NCI-H345 treated with DMSO at 0.1 percent for 48 hours (cell line): ENCODE data around the gene EPB41L2.
"Not testable (repeated sequence)": the region's sequence is repeated elsewhere in the genome, so short reads cannot be mapped to it uniquely, and the experiment has no call there.

ENCODE experiments used
- DNase-seq: peaks from one replicate; lab custom pipeline; 2025; ENCODE audit not compliant: unreplicated experiment; lab: John Stamatoyannopoulos, UW

The EPB41L2 gene

GRCh38 chr6:131037194-131037897 lies 25.7 kb downstream of the EPB41L2 start:
- DNase-seq, result no peak

- DNase-seq, result no peak
Observed at GRCh38 chr6:131036601-131037000, 26.4 kb downstream of the EPB41L2 start.

- no peak for DNase-seq
Observed at GRCh38 chr6:131036143-131036542, 26.9 kb downstream of the EPB41L2 start.

- DNase-seq, result no peak
Observed at GRCh38 chr6:131035582-131035981, 27.5 kb downstream of the EPB41L2 start.

- no peak for DNase-seq
Observed at GRCh38 chr6:131033631-131034030, 29.4 kb downstream of the EPB41L2 start.

DNA sequence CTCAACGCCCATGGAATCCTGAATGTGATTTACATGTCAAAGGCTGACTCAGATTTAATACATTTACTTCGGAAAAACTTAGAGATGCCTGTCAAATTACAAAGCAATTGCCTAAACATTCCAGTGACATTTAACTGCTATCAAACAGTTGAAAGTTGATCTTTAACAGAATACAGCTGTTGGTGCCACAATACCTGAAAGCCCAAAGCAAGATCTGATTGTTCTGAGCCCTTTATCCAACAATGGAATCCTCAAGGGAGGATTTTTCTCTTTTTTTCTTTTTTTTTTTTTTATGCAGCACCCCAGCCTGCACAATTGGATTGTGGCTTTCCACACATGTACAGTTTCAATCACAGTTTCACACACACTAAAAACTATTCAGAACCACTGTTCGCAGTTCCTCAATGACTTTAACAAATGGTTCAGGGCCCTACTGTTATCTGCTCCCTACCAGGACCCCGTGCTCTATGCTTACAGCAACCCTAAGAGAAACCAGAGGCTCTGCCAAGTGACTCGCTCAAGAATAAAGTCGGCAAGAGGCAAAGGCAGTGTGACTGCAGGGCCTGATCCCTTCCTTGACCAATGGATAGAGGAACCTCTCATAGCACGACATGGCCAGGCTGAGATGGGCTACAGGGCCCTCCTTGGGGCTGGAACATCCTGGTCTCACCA lies 33.3 kb downstream of the EPB41L2 start:
- no peak for DNase-seq

- DNase-seq, result no peak
Observed at GRCh38 chr6:131027326-131027725, 35.7 kb downstream of the EPB41L2 start.

GRCh38 chr6:131026243-131026642 lies 36.8 kb downstream of the EPB41L2 start:
- no peak for DNase-seq

- no peak for DNase-seq
Observed at GRCh38 chr6:131024565-131024964, 38.5 kb downstream of the EPB41L2 start.

- no peak for DNase-seq
Observed at GRCh38 chr6:131023834-131024504, 39.1 kb downstream of the EPB41L2 start.

DNA sequence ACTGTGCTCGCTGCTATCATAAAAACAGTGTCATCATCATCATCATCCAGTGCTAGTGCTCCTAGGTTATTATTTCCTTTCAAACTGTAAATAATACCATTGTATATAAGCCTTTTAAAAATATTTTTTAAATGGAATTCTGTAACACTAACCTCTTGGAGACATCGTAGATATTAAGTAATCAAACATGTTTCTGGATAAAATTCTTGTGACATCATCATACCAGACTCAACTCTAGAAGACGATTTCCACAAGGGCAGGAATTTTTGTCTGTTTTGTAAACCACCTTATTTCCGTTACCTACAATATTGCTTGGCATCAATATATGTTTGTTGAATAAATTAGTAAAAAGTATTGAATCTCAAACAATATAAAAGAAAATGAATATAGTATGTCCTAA lies 40.4 kb downstream of the EPB41L2 start:
- DNase-seq, result no peak

GRCh38 chr6:131017962-131018361 lies 45.1 kb downstream of the EPB41L2 start:
- no peak for DNase-seq

DNA sequence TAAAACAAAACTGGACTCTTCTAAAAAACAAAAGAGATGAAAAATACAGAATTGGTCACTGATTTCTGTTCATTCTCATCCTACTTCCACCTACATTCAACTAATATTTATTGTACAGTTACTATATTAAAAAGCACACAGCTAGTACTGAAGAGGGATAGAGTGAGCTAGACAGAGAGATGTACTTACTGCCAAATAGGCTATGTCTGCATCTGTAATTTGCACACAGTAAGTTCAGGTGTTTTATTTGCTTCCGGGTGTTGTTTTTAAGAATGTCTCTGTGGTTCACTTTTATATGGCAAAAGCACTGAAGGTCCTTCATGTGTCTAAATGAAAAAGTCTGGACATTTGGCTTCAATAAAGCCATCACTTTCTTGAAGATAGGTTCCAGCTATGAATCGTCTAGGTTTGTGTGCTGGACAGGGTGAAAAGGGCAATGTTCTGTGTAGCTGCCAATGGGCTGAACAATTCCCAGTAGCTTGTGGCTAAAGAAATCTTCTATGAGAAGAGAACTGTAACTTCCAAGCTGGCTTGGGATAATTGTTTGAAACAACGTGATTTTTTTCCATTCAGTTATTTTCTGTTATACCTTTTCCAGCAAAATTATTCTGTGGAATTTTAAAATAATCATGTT lies 47.3 kb downstream of the EPB41L2 start:
- no peak for DNase-seq

DNA sequence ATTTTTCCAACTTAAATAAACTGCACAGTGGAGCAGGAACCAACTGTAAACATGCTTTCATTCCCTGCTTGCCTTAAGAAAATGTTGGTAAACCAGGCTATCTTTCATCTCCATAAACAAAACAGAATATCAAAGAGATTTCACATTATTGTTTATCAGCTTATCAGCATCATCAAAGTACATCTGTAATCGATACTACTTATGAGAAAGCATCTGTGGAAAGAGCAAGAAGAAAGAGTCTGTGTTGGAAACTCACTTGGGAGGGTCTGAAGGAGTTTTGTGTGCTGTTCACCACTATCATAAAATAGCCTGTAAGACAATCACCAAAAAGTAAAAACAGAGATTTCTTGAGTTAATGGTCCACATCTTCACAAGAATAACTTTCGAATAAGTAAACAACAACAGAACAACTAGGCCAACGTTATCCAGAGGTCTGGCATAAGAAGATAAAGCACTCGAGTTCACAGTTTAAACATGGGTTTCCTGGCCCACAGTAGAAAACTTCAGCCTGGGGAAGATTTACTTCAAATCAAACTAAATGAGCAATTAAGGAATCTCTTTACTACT lies 47.9 kb downstream of the EPB41L2 start:
- DNase-seq, result no peak

DNA sequence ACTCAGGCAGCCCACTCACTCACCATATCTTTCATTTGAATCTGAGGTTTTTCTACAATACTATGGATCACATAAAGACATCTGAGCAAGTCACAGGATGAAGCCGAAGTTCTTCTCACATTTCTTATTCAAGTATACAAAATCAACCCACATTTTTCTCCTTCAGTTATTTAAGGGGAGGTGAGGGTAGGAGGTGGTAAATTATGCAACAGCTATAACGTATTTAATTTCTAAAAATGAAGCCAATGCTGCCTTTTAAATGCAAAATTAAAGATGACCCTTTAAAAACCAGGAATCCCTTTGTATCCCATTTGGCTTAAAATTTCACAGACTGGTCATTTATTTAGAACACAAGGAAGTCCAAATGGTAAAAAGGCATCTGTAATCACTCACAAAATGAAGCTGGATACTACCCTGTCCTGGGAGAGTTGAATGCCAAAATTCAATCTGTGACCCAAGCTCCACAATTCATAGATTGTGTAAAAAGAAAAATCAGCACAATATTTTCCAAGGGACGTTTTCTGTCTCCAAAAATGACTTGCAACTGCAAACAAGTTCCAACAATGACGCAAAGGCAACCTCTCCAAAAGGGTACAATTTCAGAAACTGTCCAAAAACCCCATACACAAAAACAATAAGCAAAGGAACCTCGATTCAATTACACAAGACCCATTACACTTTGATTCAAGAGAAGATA lies 48.8 kb downstream of the EPB41L2 start:
- no peak for DNase-seq

DNA sequence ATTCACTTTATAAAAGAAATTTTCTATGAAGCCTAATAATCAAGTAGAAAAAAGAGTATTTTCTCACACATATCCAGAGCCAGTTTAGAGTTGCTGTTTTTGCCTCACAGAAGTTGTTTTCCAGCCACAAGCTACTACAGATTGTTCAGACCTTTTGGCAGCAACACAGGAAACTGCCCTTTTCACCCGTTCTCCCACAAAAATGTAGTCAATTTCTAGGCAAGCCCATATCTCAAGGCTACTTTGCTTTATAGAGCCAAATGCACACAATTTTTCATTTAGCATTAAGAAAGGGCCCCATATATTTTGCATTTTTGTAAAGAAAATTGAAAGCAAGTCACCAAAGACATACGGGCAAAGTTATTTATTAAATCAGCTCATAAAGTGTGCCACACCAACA lies 49.5 kb downstream of the EPB41L2 start:
- no peak for DNase-seq

DNA sequence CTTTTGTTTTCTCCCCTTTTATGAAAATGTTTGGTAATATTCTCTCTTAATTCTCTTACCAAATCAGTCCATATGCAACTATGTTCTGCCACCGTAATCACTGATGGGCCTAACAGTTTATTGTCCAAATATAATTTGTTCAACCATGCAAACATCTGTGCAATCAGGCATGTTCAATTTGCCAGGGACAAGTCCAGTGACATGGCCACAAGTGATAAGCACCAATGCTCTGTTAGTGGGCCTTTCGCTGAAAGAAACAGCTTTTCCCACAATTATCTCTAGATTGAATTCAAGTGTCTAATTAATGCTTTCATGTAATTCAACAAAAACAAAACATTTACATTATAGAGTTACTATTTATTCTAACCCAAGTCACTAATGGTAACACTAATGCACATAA lies 53.3 kb downstream of the EPB41L2 start:
- DNase-seq, result no peak

- not testable (repeated sequence) for DNase-seq
Observed at GRCh38 chr6:131008965-131009364, 54.1 kb downstream of the EPB41L2 start.

GRCh38 chr6:131007964-131008363 lies 55.1 kb downstream of the EPB41L2 start:
- DNase-seq, result not testable (repeated sequence)

DNA sequence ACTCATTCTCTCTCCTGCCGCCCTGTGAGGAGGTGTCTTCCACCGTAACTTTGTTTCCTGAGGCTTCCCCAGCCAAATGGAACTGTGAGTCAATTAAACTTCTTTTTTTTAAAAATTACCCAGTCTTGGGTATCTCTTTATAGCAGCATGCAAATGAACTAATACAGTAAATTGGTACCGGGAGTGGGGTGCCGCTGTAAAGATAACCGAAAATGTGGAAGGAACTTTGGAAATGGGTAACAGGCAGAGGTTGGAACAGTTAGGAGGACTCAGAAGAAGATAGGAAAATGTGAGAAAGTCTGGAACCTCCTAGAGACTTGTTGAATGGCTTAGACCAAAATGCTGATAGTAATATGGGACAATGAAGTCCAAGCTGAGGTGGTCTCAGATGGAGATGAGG lies 55.8 kb downstream of the EPB41L2 start:
- DNase-seq, result no peak
